ENCODE measurements around the gene YWHAG. TPM values are rescaled to one million over a fixed set of nuclear protein-coding genes. Genes with fewer than 3 reads are reported as not detected.

The YWHAG gene
- total and polyA plus RNA-seq, 2 of the 13 experiments (the other 11 are each of a cell fraction or from before 2014, with no cell fraction given): 36.9 to 67.5 TPM

DNA sequence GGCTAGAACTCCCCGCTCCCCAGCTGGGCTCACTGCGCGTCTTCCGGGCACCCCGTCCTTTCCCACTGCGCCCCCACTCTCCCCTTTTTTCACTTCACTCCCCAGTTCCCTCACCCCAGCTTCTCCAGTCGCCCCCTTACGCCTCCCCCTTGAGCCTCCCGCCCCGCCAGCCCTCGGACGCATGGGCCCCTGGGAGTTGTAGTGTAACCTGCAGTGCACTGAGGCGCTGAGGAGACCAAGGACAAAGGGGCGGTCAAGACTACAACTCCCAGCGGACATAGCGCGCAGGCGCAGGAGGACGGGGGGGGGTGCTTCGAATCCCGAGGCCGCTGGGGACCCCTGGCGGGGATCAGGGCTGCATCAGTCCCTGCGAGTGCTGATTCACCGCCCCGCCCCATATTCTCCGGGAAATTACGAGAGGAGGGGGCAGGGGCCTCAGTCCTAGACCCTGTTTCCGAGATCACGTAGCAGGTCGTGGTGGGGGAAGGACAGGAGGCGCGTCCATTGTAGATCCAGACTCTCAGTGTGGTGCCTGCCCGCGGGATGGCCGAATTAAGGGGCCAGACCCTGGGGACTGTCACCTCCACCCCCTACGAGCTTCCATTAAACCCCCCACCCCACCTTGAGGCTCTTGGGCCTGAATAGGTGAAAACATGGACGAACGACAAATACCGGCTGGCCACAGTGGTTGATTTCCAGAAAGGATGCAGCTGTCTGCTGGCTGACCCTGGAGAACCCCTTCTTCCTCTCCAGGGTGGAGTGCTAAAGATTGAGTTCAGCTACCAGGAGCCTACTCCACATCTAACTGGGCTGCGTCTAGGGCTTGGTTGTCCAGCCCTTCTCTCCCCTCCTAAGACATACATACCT, 553 bp upstream of the YWHAG start (continued):
- TF ChIP-seq HNF1A (IDR thresholded peaks at IDR 0.05; ENCODE audit: low read depth): no peak
- peak; percentile 46; the same call in 1 of the 2 replicates for TF ChIP-seq HNF1A (CRISPR knock-in tag; IDR thresholded peaks at IDR 0.05; ENCODE audit: borderline replicate concordance)
- no peak for TF ChIP-seq ZNF180 (CRISPR knock-in tag; IDR thresholded peaks at IDR 0.05; ENCODE audit: borderline replicate concordance, low read depth)
- peak; percentile 68; the same call in 1 of the 2 replicates for TF ChIP-seq NR2C2 (CRISPR knock-in tag; IDR thresholded peaks at IDR 0.05; ENCODE audit: borderline replicate concordance)
- TF ChIP-seq ZNF260 (CRISPR knock-in tag; IDR thresholded peaks at IDR 0.05; ENCODE audit: borderline replicate concordance, low read depth): no peak
- peak; percentile 90 for TF ChIP-seq FOSL2 (CRISPR knock-in tag; IDR thresholded peaks at IDR 0.05)
- TF ChIP-seq, protein P1, sequence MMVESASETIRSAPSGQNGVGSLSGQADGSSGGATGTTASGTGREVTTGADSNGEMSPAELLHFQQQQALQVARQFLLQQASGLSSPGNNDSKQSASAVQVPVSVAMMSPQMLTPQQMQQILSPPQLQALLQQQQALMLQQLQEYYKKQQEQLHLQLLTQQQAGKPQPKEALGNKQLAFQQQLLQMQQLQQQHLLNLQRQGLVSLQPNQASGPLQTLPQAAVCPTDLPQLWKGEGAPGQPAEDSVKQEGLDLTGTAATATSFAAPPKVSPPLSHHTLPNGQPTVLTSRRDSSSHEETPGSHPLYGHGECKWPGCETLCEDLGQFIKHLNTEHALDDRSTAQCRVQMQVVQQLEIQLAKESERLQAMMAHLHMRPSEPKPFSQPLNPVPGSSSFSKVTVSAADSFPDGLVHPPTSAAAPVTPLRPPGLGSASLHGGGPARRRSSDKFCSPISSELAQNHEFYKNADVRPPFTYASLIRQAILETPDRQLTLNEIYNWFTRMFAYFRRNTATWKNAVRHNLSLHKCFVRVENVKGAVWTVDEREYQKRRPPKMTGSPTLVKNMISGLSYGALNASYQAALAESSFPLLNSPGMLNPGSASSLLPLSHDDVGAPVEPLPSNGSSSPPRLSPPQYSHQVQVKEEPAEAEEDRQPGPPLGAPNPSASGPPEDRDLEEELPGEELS (CRISPR knock-in tag; IDR thresholded peaks at IDR 0.05): peak; percentile 47; the same call in 1 of the 2 replicates
- 0 out of 2 replicates have a peak, but pooled peaks have one; percentile 49 for TF ChIP-seq MAX (IDR thresholded peaks at IDR 0.05)
- TF ChIP-seq HNRNPLL (IDR thresholded peaks at IDR 0.05; ENCODE audit: low read depth, low read length, poor library complexity, severe bottlenecking): no peak
- TF ChIP-seq KAT2B (IDR thresholded peaks at IDR 0.05; ENCODE audit: borderline replicate concordance, low read depth, low read length): no peak
- no peak; the same call in 1 of the 2 replicates for TF ChIP-seq CBX5 (CRISPR knock-in tag; IDR thresholded peaks at IDR 0.05; ENCODE audit: borderline replicate concordance)
- TF ChIP-seq SP5 (CRISPR knock-in tag; IDR thresholded peaks at IDR 0.05; ENCODE audit: borderline replicate concordance, low read depth): peak; percentile 93
- TF ChIP-seq ZNF234 (CRISPR knock-in tag; conservative IDR thresholded peaks at IDR 0.05): no peak
- no peak for TF ChIP-seq CEBPB (IDR thresholded peaks at IDR 0.05; ENCODE audit: borderline replicate concordance, low read depth, low read length)
- TF ChIP-seq, protein P2, sequence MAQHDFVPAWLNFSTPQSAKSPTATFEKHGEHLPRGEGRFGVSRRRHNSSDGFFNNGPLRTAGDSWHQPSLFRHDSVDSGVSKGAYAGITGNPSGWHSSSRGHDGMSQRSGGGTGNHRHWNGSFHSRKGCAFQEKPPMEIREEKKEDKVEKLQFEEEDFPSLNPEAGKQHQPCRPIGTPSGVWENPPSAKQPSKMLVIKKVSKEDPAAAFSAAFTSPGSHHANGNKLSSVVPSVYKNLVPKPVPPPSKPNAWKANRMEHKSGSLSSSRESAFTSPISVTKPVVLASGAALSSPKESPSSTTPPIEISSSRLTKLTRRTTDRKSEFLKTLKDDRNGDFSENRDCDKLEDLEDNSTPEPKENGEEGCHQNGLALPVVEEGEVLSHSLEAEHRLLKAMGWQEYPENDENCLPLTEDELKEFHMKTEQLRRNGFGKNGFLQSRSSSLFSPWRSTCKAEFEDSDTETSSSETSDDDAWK (CRISPR knock-in tag; IDR thresholded peaks at IDR 0.05): no peak
- no peak for TF ChIP-seq DMTF1 (CRISPR knock-in tag; IDR thresholded peaks at IDR 0.05)
- peak; percentile 59; the same call in 1 of the 2 replicates for TF ChIP-seq NCOA2 (CRISPR knock-in tag; IDR thresholded peaks at IDR 0.05)
- no peak for TF ChIP-seq PAX8 (CRISPR knock-in tag; IDR thresholded peaks at IDR 0.05; ENCODE audit: borderline replicate concordance)
